ENCODE data around the gene GABPB2. TPM values are rescaled to one million over a fixed set of nuclear protein-coding genes. Genes with fewer than 3 reads are reported as not detected.

Gene GABPB2
- total and polyA plus RNA-seq, 2 of the 13 experiments (the other 11 are each of a cell fraction or from before 2014, with no cell fraction given), result 0.09 TPM; not detected in 1

GRCh38 chr1:151047925-151048644 is 22.5 kb upstream of the GABPB2 start (continued):
- no peak for TF ChIP-seq DZIP1 (CRISPR knock-in tag; IDR thresholded peaks at IDR 0.05)
- TF ChIP-seq ZNF276 (CRISPR knock-in tag; IDR thresholded peaks at IDR 0.05; ENCODE audit: low read depth), result no peak
- no peak for TF ChIP-seq USF2 (IDR thresholded peaks at IDR 0.05; ENCODE audit: low read depth, low read length)
- no peak for TF ChIP-seq USF2 (CRISPR knock-in tag; IDR thresholded peaks at IDR 0.05; ENCODE audit: borderline replicate concordance)
- no peak for TF ChIP-seq HNF1A (IDR thresholded peaks at IDR 0.05; ENCODE audit: low read depth)
- no peak for TF ChIP-seq HNF1A (CRISPR knock-in tag; IDR thresholded peaks at IDR 0.05; ENCODE audit: borderline replicate concordance)
- no peak for TF ChIP-seq IKZF5 (CRISPR knock-in tag; IDR thresholded peaks at IDR 0.05)
- 0 out of 2 replicates have a peak, but pooled peaks have one; percentile 28 for TF ChIP-seq ZNF746 (CRISPR knock-in tag; IDR thresholded peaks at IDR 0.05)
- peak; percentile 56 for TF ChIP-seq PHF8 (CRISPR knock-in tag; IDR thresholded peaks at IDR 0.05)
- peak; percentile 30 for TF ChIP-seq ZNF883 (CRISPR knock-in tag; IDR thresholded peaks at IDR 0.05; ENCODE audit: not compliant biosample characterization)
- TF ChIP-seq HNF4G (IDR thresholded peaks at IDR 0.05; ENCODE audit: borderline replicate concordance, low read depth, low read length), result no peak
- TF ChIP-seq HNF4G (CRISPR knock-in tag; IDR thresholded peaks at IDR 0.05; ENCODE audit: borderline replicate concordance, low read depth), result no peak
- TF ChIP-seq CENPX (CRISPR knock-in tag; IDR thresholded peaks at IDR 0.05), result no peak
- peak; percentile 40; the same call in 1 of the 2 replicates for TF ChIP-seq SALL2 (CRISPR knock-in tag; IDR thresholded peaks at IDR 0.05)
- TF ChIP-seq ZBTB20 (CRISPR knock-in tag; IDR thresholded peaks at IDR 0.05; ENCODE audit: borderline replicate concordance, low read depth), result no peak
